Measurements from ENCODE around the gene CLEC3A. TPM values are rescaled to one million over a fixed set of nuclear protein-coding genes. Genes with fewer than 3 reads are reported as not detected.

The CLEC3A gene
- polyA plus RNA-seq, 1 donor (not counting 4 experiments of a cell fraction or from before 2014, with no cell fraction given), result not detected

DNA sequence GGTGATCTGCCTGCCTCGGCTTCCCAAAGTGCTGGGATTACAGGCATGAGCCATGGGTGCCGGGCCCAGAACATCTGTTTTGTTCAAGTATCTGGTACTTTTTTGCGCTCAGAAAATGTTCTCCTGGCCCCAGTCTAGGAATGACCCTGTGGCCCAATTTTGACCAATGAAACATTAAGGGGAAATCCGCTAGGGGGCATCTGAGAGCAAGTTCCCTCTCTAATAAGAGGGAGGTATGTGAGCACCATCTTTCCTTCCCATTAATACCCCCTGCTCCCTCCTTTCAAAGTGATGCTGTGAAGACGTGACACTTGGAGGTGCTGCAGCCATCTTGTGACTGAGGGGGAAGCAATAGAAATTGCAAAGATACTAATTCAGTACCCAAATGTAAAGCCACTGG lies 16.5 kb upstream of the CLEC3A start:
- no peaks in the 10 kb centered on the region for H3K36me3 ChIP-seq (ENCODE audit: control insufficient read depth in 2 of 2, extremely low read depth in 1 of 2, insufficient read depth in 2 of 2, low read length in 2 of 2)
- no peak for DNase-seq (ENCODE audit: low read depth, low spot score)
- TF ChIP-seq, protein P1, sequence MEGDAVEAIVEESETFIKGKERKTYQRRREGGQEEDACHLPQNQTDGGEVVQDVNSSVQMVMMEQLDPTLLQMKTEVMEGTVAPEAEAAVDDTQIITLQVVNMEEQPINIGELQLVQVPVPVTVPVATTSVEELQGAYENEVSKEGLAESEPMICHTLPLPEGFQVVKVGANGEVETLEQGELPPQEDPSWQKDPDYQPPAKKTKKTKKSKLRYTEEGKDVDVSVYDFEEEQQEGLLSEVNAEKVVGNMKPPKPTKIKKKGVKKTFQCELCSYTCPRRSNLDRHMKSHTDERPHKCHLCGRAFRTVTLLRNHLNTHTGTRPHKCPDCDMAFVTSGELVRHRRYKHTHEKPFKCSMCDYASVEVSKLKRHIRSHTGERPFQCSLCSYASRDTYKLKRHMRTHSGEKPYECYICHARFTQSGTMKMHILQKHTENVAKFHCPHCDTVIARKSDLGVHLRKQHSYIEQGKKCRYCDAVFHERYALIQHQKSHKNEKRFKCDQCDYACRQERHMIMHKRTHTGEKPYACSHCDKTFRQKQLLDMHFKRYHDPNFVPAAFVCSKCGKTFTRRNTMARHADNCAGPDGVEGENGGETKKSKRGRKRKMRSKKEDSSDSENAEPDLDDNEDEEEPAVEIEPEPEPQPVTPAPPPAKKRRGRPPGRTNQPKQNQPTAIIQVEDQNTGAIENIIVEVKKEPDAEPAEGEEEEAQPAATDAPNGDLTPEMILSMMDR (optimal IDR thresholded peaks at IDR 0.05 in 1 of 3, IDR thresholded peaks at IDR 0.05 in 1 of 3, conservative IDR thresholded peaks at IDR 0.05 in 1 of 3; ENCODE audit: extremely low read depth in 1 of 3, insufficient read depth in 2 of 3, low read length in 3 of 3), result peak; percentile 12 to 18 (median 18)
- TF ChIP-seq EZH2 (IDR thresholded peaks at IDR 0.05; ENCODE audit: low read length), result no peak
- no peak for FAIRE-seq
- H3K9ac ChIP-seq (ENCODE audit: control insufficient read depth, extremely low read depth, insufficient read depth, low read length), result no peak overlapping the region
- H3K4me3 ChIP-seq (ENCODE audit: control insufficient read depth in 2 of 3, extremely low read depth in 1 of 3, insufficient read depth in 2 of 3, low read depth in 1 of 3, low read length in 3 of 3), result no peak overlapping the region
- H3K79me2 ChIP-seq (ENCODE audit: control insufficient read depth, insufficient read depth, low read length), result no peaks in the 10 kb centered on the region
- H3K27ac ChIP-seq (ENCODE audit: control insufficient read depth, insufficient read depth, low read length), result no peak overlapping the region
- no peaks in the 10 kb centered on the region for H3K9me1 ChIP-seq (ENCODE audit: control insufficient read depth, extremely low read depth, insufficient read depth, low read length)
- dilution Hi-C loops (cut with MboI; ENCODE audit: extremely low pct_ligation_motif_present, low sequenced_read_pairs), result no loop called here
- H4K20me1 ChIP-seq (ENCODE audit: control insufficient read depth, extremely low read depth, insufficient read depth, low read length), result no peaks in the 10 kb centered on the region
- no peak overlapping the region for H2AFZ ChIP-seq (ENCODE audit: control insufficient read depth, low read length)
- no peaks in the 10 kb centered on the region for H3K9me3 ChIP-seq (ENCODE audit: control insufficient read depth, low read depth, low read length)
- no peaks in the 10 kb centered on the region for H3K4me1 ChIP-seq (ENCODE audit: control insufficient read depth, extremely low read depth, insufficient read depth, low read length)
- no peak overlapping the region for H3K4me2 ChIP-seq (ENCODE audit: control insufficient read depth, extremely low read depth, insufficient read depth, low read depth, low read length)
- H3K27me3 ChIP-seq (ENCODE audit: control insufficient read depth, extremely low read depth, insufficient read depth, low read length), result no peaks in the 10 kb centered on the region

DNA sequence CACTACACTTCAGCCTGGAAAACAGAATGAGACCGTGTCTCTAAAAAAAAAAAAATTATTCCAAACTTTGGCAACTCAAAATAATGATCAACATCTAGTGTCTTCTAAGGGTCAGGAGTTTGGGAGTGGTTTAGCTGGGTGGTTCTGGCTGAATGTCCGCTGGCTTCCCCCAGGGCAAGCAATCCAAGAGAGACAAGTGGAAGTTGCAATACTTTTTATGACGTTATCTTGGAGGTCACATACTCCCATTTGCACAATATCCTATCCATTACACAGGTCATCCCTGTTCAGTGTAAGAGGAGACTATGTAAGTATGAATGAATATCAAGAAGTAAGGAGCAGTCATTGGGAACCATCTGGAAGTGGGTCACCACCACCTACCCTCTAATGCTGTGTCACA lies 15.2 kb upstream of the CLEC3A start:
- FAIRE-seq, result no peak

More for the DNA sequence above, 15.2 kb upstream of the CLEC3A start:
- no peak for DNase-seq (ENCODE audit: low read depth, low spot score)
- no peak overlapping the region for H3K4me2 ChIP-seq (ENCODE audit: control insufficient read depth, extremely low read depth, insufficient read depth, low read depth, low read length)
- H4K20me1 ChIP-seq (ENCODE audit: control insufficient read depth, extremely low read depth, insufficient read depth, low read length), result no peaks in the 10 kb centered on the region
- H3K9ac ChIP-seq (ENCODE audit: control insufficient read depth, extremely low read depth, insufficient read depth, low read length), result no peak overlapping the region
- H3K36me3 ChIP-seq (ENCODE audit: control insufficient read depth in 2 of 2, extremely low read depth in 1 of 2, insufficient read depth in 2 of 2, low read length in 2 of 2), result no peaks in the 10 kb centered on the region
- H3K4me3 ChIP-seq (ENCODE audit: control insufficient read depth in 2 of 3, extremely low read depth in 1 of 3, insufficient read depth in 2 of 3, low read depth in 1 of 3, low read length in 3 of 3), result no peak overlapping the region
- no peak for TF ChIP-seq EZH2 (IDR thresholded peaks at IDR 0.05; ENCODE audit: low read length)
- TF ChIP-seq, protein P1 (optimal IDR thresholded peaks at IDR 0.05 in 1 of 3, IDR thresholded peaks at IDR 0.05 in 1 of 3, conservative IDR thresholded peaks at IDR 0.05 in 1 of 3; ENCODE audit: extremely low read depth in 1 of 3, insufficient read depth in 2 of 3, low read length in 3 of 3), result no peak
- H3K9me1 ChIP-seq (ENCODE audit: control insufficient read depth, extremely low read depth, insufficient read depth, low read length), result no peaks in the 10 kb centered on the region
- dilution Hi-C loops (cut with MboI; ENCODE audit: extremely low pct_ligation_motif_present, low sequenced_read_pairs), result no loop called here
- H3K27ac ChIP-seq (ENCODE audit: control insufficient read depth, insufficient read depth, low read length), result no peak overlapping the region
- H3K4me1 ChIP-seq (ENCODE audit: control insufficient read depth, extremely low read depth, insufficient read depth, low read length), result no peaks in the 10 kb centered on the region
- H3K79me2 ChIP-seq (ENCODE audit: control insufficient read depth, insufficient read depth, low read length), result no peaks in the 10 kb centered on the region
- no peak overlapping the region for H2AFZ ChIP-seq (ENCODE audit: control insufficient read depth, low read length)
- no peaks in the 10 kb centered on the region for H3K27me3 ChIP-seq (ENCODE audit: control insufficient read depth, extremely low read depth, insufficient read depth, low read length)
- H3K9me3 ChIP-seq (ENCODE audit: control insufficient read depth, low read depth, low read length), result no peaks in the 10 kb centered on the region
